ENCODE data around the gene TRIM59. TPM values are rescaled to one million over a fixed set of nuclear protein-coding genes. Genes with fewer than 3 reads are reported as not detected.

TRIM59 gene
- total RNA-seq, 6 experiments from 2014 or later: 0.07 to 0.56 (median 0.31) TPM

GRCh38 chr3:160398820-160399124 lies 50.8 kb downstream of the TRIM59 start:
- H3K27ac ChIP-seq: peak overlapping the region; percentile 77 to 88 (median 81)
- H3K36me3 ChIP-seq: no peaks in the 10 kb centered on the region
- peak overlapping the region; percentile 70 to 83 (median 78) for H3K4me3 ChIP-seq
- DNase-seq: no peak
- no peak for ATAC-seq
- intact Hi-C loops (cut with DNase I): no loop called here
- TF ChIP-seq POLR2A (IDR thresholded peaks at IDR 0.05): no peak
- no peak for TF ChIP-seq CTCF (IDR thresholded peaks at IDR 0.05)
- H3K9me3 ChIP-seq: no peaks in the 10 kb centered on the region
- under 1% methylated on average over 9 of the region's 9 CpGs for WGBS (ENCODE audit: insufficient coverage, low coverage, low lambda C conversion rate, missing lambda C conversion rate)
- no peaks in the 10 kb centered on the region for H3K27me3 ChIP-seq
- H3K4me1 ChIP-seq: peaks cover 0 to 12% (median 0%) of the 10 kb centered on the region in 4 donors

DNA sequence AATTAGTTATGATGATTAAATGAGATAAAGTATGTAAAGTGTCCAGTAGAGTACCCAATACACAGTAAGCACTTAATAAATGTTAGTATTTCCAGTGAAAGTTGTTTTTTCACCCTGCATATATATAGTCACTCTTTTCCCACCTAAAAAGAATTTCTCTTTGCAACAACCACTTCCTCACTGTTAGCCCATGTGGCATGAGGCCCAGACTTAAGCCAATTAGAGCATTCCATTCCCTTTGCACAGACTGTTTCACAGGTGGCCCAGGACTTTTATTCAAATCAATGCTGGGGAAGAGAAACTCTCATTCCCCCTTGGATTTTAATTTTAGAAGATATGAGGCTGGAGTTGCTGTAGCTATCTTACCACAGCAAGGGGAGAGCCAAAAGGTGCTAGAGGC lies 54.3 kb downstream of the TRIM59 start:
- Histone ChIP-seq H3K36me3 (no peaks in the 10 kb centered on the region), H3K27ac (no peak overlapping the region), H3K4me3 (no peak overlapping the region), H3K9me3 (no peaks in the 10 kb centered on the region), H3K27me3 (no peaks in the 10 kb centered on the region), H3K4me1 (peaks cover 0 to 7% (median 0%) of the 10 kb centered on the region in 4 donors)
- ATAC-seq (no peak), DNase-seq (no peak)
- intact Hi-C loops (cut with DNase I): no loop called here
- TF ChIP-seq POLR2A (IDR thresholded peaks at IDR 0.05) (no peak), CTCF (IDR thresholded peaks at IDR 0.05) (no peak)

- ATAC-seq: no peak
- Histone ChIP-seq H3K9me3 (no peaks in the 10 kb centered on the region), H3K27ac (no peak overlapping the region), H3K27me3 (no peaks in the 10 kb centered on the region), H3K36me3 (no peaks in the 10 kb centered on the region), H3K4me3 (no peak overlapping the region), H3K4me1 (peaks cover 0 to 7% (median 0%) of the 10 kb centered on the region in 4 donors)
- DNase-seq: no peak
- 94% methylated on average over 3 of the region's 3 CpGs for WGBS (ENCODE audit: insufficient coverage, low coverage, low lambda C conversion rate, missing lambda C conversion rate)
- TF ChIP-seq CTCF (IDR thresholded peaks at IDR 0.05) (no peak), POLR2A (IDR thresholded peaks at IDR 0.05) (no peak)
- intact Hi-C loops (cut with DNase I): no loop called here
These were observed 55.6 kb downstream of the TRIM59 start for GRCh38 chr3:160394009-160394392.

GRCh38 chr3:160393346-160394008 lies 56.1 kb downstream of the TRIM59 start:
- WGBS (ENCODE audit: insufficient coverage, low coverage, low lambda C conversion rate, missing lambda C conversion rate): 75% methylated on average over 1 of the region's 2 CpGs
- intact Hi-C loops (cut with DNase I): no loop called here
- Histone ChIP-seq H3K4me3 (no peak overlapping the region), H3K9me3 (no peaks in the 10 kb centered on the region), H3K27me3 (no peaks in the 10 kb centered on the region), H3K27ac (no peak overlapping the region), H3K4me1 (peaks cover 0 to 5% (median 0%) of the 10 kb centered on the region in 4 donors), H3K36me3 (no peaks in the 10 kb centered on the region)
- no peak for DNase-seq
- TF ChIP-seq CTCF (IDR thresholded peaks at IDR 0.05) (no peak), POLR2A (IDR thresholded peaks at IDR 0.05) (no peak)
- no peak for ATAC-seq

DNA sequence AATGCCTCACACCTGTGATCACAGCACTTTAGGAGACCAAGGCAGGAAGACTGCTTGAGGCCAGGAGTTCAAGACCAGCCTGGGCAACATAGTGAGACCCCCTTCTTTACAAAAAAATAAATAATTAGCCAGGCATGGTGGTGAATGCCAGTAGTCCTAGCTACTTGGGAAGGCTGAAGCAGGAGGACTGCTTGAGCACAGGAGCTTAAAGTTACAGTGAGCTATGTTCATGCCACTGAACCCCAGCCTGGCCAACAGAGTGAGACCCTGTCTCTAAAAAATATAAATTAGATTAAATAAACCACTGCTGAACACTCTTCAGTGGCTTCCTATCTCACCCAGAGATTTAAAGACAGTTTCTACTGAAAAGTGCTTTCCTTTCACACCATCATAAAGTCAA lies 56.8 kb downstream of the TRIM59 start:
- DNase-seq (no peak), ATAC-seq (no peak)
- no peak overlapping the region for H3K27ac ChIP-seq
- no peaks in the 10 kb centered on the region for H3K27me3 ChIP-seq
- intact Hi-C loops (cut with DNase I): no loop called here
- H3K4me1 ChIP-seq: no peaks in the 10 kb centered on the region
- H3K4me3 ChIP-seq: no peak overlapping the region
- H3K9me3 ChIP-seq: no peaks in the 10 kb centered on the region
- no peaks in the 10 kb centered on the region for H3K36me3 ChIP-seq
- no peak for TF ChIP-seq POLR2A (IDR thresholded peaks at IDR 0.05)
- TF ChIP-seq CTCF (IDR thresholded peaks at IDR 0.05): no peak
